Measurements from ENCODE around the gene OPRM1.

GRCh38 chr6:154206141-154206540, 167.1 kb downstream of the OPRM1 start:
- TF ChIP-seq CTCF (IDR thresholded peaks at IDR 0.05) (no peak), EZH2 (IDR thresholded peaks at IDR 0.05; ENCODE audit: borderline replicate concordance, insufficient read depth, low read depth, low read length, poor library complexity, severe bottlenecking) (no peak)
